ENCODE results near the gene PTRH2.
"Not testable (repeated sequence)": the region's sequence is repeated elsewhere in the genome, so short reads cannot be mapped to it uniquely, and the experiment has no call there.

The PTRH2 gene

DNA sequence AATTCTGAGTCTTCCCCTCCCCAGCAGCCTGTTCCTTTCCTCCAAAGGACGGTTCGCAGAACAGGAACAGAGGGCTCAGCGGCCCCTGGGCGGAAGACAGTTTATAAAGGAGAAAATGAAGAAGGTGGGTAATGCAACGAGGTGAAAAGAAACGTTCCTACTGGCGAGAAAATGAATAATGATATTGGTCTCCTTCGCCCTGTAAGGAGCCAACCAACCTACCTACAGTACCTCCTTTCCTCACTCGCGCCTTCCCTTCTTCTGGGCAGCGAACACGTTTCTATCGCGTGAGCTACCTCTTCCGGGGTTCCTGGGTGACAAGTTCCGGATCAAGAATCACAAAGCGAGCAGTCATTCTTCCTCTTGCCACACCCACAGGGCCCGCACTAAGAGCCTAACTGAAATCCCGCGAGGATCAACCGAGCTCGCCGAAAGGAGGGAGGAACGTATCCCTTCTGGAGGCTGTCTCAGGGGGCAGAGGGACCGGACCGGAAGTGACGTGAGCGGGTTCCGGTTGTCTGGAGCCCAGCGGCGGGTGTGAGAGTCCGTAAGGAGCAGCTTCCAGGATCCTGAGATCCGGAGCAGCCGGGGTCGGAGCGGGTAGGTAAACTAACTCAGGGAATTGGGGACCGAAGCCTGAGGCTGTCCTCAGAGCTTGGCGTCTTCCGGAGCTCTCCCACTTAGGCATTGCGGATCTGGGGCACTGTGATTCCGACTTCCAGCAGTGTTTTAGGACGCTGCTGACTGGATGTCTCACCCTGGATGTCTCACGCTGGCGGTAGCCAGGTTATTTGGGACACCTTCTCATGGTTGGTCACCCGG lies at the start of gene PTRH2, which contains the start of gene VMP1:
PTRH2 (minus strand) TSS at position 282 of the 822 bp plus-strand sequence. CDS start 9,452 bp downstream, outside the sequence.
VMP1 (plus strand) TSS at position 506 of the 822 bp plus-strand sequence. CDS start 23,793 bp downstream, outside the sequence.
- peak within 1 kb of the TSS; percentile 79 for H3K4me3 ChIP-seq (ENCODE audit: low read depth, low read length)
- TF ChIP-seq, protein P1, sequence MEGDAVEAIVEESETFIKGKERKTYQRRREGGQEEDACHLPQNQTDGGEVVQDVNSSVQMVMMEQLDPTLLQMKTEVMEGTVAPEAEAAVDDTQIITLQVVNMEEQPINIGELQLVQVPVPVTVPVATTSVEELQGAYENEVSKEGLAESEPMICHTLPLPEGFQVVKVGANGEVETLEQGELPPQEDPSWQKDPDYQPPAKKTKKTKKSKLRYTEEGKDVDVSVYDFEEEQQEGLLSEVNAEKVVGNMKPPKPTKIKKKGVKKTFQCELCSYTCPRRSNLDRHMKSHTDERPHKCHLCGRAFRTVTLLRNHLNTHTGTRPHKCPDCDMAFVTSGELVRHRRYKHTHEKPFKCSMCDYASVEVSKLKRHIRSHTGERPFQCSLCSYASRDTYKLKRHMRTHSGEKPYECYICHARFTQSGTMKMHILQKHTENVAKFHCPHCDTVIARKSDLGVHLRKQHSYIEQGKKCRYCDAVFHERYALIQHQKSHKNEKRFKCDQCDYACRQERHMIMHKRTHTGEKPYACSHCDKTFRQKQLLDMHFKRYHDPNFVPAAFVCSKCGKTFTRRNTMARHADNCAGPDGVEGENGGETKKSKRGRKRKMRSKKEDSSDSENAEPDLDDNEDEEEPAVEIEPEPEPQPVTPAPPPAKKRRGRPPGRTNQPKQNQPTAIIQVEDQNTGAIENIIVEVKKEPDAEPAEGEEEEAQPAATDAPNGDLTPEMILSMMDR (IDR thresholded peaks at IDR 0.05; ENCODE audit: low read depth, low read length), result no peak
- DNase-seq (ENCODE audit: low read depth, low spot score), result peak; percentile 100
- in situ Hi-C loops (cut with HindIII; ENCODE audit: low sequenced_read_pairs), result no loop called here

DNA sequence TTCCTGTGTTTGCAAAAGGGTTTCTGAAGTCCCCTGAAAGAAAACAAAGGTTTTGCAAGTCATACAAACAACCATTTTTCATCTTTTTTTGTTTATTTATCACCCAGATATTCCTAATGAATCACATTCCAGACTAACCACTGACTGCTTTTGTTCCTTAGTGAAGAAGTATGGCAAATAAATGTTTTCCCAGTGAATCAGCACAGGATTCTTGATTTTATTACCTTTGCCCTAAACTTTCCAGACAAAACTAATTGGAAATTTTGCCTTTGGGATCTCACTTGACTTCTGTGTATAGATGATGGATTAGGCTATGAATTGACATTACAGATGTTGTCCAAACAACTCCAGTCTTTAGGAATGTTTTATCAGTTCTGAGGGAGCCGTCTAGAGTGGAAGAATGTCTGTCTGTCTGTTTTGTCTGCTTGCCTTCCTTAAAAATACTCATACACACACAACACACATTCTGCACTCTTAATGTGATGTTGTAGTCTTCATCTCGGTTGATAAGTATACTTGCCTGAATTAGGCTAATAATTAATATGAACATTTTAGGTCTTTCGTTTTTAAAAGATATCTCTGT lies 49.1 kb upstream of the PTRH2 start:
- H3K4me3 ChIP-seq (ENCODE audit: low read depth, low read length), result no peak overlapping the region
- TF ChIP-seq, protein P1 (IDR thresholded peaks at IDR 0.05; ENCODE audit: low read depth, low read length), result no peak
- in situ Hi-C loops (cut with HindIII; ENCODE audit: low sequenced_read_pairs), result no loop called here

DNA sequence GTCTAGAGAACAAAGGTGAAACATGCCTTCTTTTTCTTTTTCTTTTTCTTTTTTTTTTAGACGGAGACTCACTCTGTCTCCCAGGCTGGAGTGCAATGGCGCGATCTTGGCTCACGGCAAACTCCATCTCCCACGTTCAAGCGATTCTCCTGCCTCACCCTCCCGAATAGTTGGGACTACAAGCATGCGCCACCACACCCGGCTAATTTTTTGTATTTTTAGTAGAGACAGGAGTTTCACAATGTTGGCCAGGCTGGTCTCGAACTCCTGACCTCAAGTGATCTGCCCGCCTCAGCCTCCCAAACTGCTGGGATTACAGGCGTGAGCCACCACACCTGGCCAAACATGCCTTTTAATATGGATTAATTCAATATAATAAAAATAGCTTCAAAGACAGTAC lies 47.8 kb upstream of the PTRH2 start:
- DNase-seq (ENCODE audit: low read depth, low spot score); in situ Hi-C loops (cut with HindIII; ENCODE audit: low sequenced_read_pairs); H3K4me3 ChIP-seq (ENCODE audit: low read depth, low read length): not testable (repeated sequence)

More for the DNA sequence above, 49.1 kb upstream of the PTRH2 start:
- peak; percentile 87 for DNase-seq (ENCODE audit: low read depth, low spot score)

DNA sequence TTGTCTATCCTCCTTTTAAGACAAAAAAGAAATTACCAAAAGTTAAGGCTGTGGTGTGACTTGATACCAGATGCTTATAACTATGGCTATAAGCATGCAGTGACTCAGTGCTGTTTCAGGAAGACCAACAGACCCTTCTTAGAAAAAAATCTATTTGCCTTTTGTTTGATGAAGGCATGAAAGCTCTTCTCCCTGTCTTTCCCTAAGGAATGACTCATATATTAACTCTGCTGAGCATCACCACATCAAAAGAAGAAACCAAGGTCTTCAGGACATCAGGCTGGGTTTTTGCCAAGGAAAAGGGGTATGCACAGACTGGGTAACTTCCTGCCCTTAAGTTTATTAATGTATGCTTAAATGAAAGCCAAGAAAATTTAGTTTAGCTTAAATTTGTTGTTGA lies 47.3 kb upstream of the PTRH2 start:
- no peak overlapping the region for H3K4me3 ChIP-seq (ENCODE audit: low read depth, low read length)
- in situ Hi-C loops (cut with HindIII; ENCODE audit: low sequenced_read_pairs), result no loop called here
- peak; percentile 99 for DNase-seq (ENCODE audit: low read depth, low spot score)
- TF ChIP-seq, protein P1 (IDR thresholded peaks at IDR 0.05; ENCODE audit: low read depth, low read length), result no peak

DNA sequence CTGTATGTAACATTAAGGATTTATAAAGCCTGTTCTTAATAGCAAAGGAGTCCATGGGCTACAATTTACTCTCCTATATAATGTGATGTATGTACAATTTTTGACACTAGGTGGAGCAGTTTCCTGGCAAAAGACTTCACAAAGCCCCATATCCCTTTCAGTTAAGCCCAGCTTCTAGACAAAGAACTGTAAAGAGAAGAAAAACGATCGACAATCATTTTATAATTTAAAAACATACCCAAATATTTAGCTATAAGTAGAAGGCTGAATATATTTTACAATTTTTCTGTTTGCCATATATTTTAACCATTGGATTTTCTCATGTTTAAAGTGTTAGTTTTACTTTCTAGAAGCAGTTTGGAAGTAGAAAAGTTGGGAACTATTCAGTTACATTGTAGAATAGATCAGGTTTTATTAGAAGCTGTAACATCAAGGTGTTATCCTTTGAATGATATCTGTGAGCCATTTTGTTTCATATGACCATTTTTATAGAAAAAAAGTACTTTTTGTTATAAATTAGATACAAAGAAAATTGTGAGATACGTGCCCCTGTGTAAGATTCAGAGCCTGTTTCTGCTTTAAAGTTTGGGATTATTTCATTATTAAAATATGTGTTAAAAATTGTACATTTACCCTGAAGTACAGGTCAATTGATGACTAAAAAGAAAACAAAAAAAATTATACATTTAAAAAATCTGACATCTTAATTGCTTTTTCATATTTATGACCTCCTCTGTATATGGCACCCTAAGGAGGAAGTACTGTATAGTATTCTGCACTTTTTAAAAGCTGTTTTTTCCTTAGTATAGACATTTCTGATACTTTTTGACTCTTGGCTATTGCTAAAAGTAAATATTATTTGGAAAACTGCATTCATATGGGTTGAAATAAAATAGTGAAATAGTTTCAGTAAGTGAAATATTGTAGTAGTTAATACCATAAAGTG lies 46.6 kb upstream of the PTRH2 start:
- TF ChIP-seq, protein P1 (IDR thresholded peaks at IDR 0.05; ENCODE audit: low read depth, low read length), result peak; percentile 56
- in situ Hi-C loops (cut with HindIII; ENCODE audit: low sequenced_read_pairs), result no loop called here
- H3K4me3 ChIP-seq (ENCODE audit: low read depth, low read length), result no peak overlapping the region
- DNase-seq (ENCODE audit: low read depth, low spot score), result peak; percentile 95

DNA sequence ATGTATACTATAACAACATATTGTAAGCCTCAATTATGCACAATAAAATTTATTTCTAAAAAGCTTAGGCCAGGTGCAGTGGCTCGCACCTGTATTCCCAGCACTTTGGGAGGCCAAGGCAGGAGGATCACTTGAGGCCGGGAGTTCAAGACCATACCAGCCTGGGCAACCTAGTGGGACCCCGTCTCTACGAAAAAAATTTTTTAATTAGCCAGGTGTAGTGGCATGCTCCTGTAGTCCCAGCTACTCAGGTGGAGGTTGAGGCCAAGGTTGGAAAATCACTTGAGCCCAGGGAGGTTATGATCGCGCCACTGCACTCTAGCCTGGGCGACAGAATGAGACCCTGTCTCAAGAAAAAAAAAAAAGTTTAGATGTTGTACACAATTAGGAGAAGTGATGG lies 45.7 kb upstream of the PTRH2 start:
- TF ChIP-seq, protein P1 (IDR thresholded peaks at IDR 0.05; ENCODE audit: low read depth, low read length), result no peak
- DNase-seq (ENCODE audit: low read depth, low spot score), result no peak
- in situ Hi-C loops (cut with HindIII; ENCODE audit: low sequenced_read_pairs), result no loop called here
- no peak overlapping the region for H3K4me3 ChIP-seq (ENCODE audit: low read depth, low read length)
